H1 (cell line): ENCODE measurements around the gene SLIRP. TPM values are rescaled to one million over a fixed set of nuclear protein-coding genes. Genes with fewer than 3 reads are reported as not detected.

Experiments used
- CTCF ChIA-PET: fragments of 300-600 bp; sonication (Branson Sonifier 250); formaldehyde crosslinking; loops from one replicate; lab custom pipeline; 2021; ENCODE audit not compliant: partially characterized antibody; lab: Charles Lee
- POLR2A ChIA-PET: fragments of 300-600 bp; sonication (Branson Sonifier 250); formaldehyde crosslinking; loops from one replicate; lab custom pipeline; 2021; ENCODE audit warnings: inconsistent platforms; ENCODE audit not compliant: partially characterized antibody; lab: Charles Lee
- DNase-seq, 2 experiments: peaks; one replicate each; pipeline versions ENCODE4 v3.0.0 to v3.0.0-alpha.2; 2010 to 2022; ENCODE audit warnings: low spot score in 2 of 2, low read depth in 1 of 2, mixed read lengths in 1 of 2
- FAIRE-seq: peaks from 2 replicates; lab custom pipeline; 2011; peaks lifted over from hg19 to GRCh38; lab: Jason Lieb, UNC
- H2AFZ ChIP-seq: 2 replicates; pipeline ENCODE4 v1.8.1; 2012; ENCODE audit warnings: low read length, inconsistent platforms
- H2AK5ac ChIP-seq: 2 replicates; pipeline ENCODE4 v1.6.1; 2013; ENCODE audit warnings: low read depth, low read length
- H2BK120ac ChIP-seq: replicated peaks from 2 replicates; pipeline ENCODE3; 2013; ENCODE audit warnings: low read depth, low read length, inconsistent platforms
- H2BK12ac ChIP-seq: 2 replicates; pipeline ENCODE4 v1.6.1; 2013; ENCODE audit warnings: low read depth, low read length
- H2BK15ac ChIP-seq: 2 replicates; pipeline ENCODE4 v1.6.1; 2013; ENCODE audit warnings: low read length
- H2BK20ac ChIP-seq: 2 replicates; pipeline ENCODE4 v1.6.1; 2013; ENCODE audit warnings: low read length
- H2BK5ac ChIP-seq: 2 replicates; pipeline ENCODE4 v1.6.1; 2013; ENCODE audit warnings: low read depth, low read length
- H3K14ac ChIP-seq: 2 replicates; pipeline ENCODE4 v1.6.1; 2013; ENCODE audit warnings: inconsistent platforms; ENCODE audit not compliant: insufficient read length
- H3K18ac ChIP-seq: 2 replicates; pipeline ENCODE4 v1.6.1; 2013; ENCODE audit warnings: low read length; ENCODE audit errors: extremely low read depth
- H3K23ac ChIP-seq: 2 replicates; pipeline ENCODE4 v1.6.1; 2013; ENCODE audit warnings: inconsistent platforms; ENCODE audit not compliant: insufficient read length
- H3K23me2 ChIP-seq: 2 replicates; pipeline ENCODE4 v1.6.1; 2013; ENCODE audit warnings: low read depth, low read length
- H3K27ac ChIP-seq: 2 replicates; pipeline ENCODE4 v1.6.1; 2011; ENCODE audit warnings: low read depth, low read length, inconsistent platforms
- H3K27me3 ChIP-seq, 4 experiments: replicated peaks in 1 of 4; 1 replicate in 1 of 4; 2 replicates in 3 of 4; pipeline versions ENCODE4 v1.6.1 to v1.8.1; 2011 to 2013; ENCODE audit warnings: low read length in 3 of 4, mild to moderate bottlenecking in 3 of 4, inconsistent platforms in 2 of 4, mixed read lengths in 2 of 4, moderate library complexity in 1 of 4; ENCODE audit not compliant: control insufficient read depth in 3 of 4, insufficient read depth in 3 of 4; ENCODE audit errors: extremely low read depth in 1 of 4
- H3K36me3 ChIP-seq, 4 experiments: 2 replicates each; pipeline versions ENCODE4 v1.6.1 to v1.8.1; 2011 to 2013; ENCODE audit warnings: mild to moderate bottlenecking in 4 of 4, low read length in 3 of 4, moderate library complexity in 2 of 4, control low read depth in 1 of 4, inconsistent platforms in 1 of 4; ENCODE audit not compliant: insufficient read depth in 4 of 4, control insufficient read depth in 2 of 4
- H3K4ac ChIP-seq: replicated peaks from 2 replicates; pipeline ENCODE3; 2013; ENCODE audit warnings: low read length, low read depth, mixed read lengths, inconsistent platforms; ENCODE audit not compliant: insufficient read length
- H3K4me1 ChIP-seq, 4 experiments: replicated peaks in 1 of 4; 1 replicate in 1 of 4; 2 replicates in 3 of 4; pipeline versions ENCODE4 v1.6.1 to v1.8.1; 2011 to 2013; ENCODE audit warnings: low read length in 3 of 4, inconsistent platforms in 2 of 4, mixed read lengths in 1 of 4; ENCODE audit not compliant: insufficient read depth in 4 of 4, control insufficient read depth in 3 of 4
- H3K4me2 ChIP-seq, 2 experiments: 2 replicates each; pipeline versions ENCODE4 v1.6.1 to v1.8.1; 2011 to 2013; ENCODE audit warnings: low read depth in 2 of 2, low read length in 2 of 2, control low read depth in 1 of 2, inconsistent platforms in 1 of 2, mild to moderate bottlenecking in 1 of 2; ENCODE audit not compliant: insufficient read depth in 1 of 2
- H3K4me3 ChIP-seq, 4 experiments: fragments of 200-600, 300-600 bp in 1 of 4; sonication (generic), shearing (Covaris generic), sonication (Bioruptor Twin) in 1 of 4; 2 replicates each; pipeline versions ENCODE4 v1.5.1 to v1.8.1; 2011 to 2016; ENCODE audit warnings: low read length in 4 of 4, low read depth in 3 of 4, control low read depth in 2 of 4, inconsistent platforms in 2 of 4, mild to moderate bottlenecking in 2 of 4, mixed read lengths in 1 of 4, moderate library complexity in 1 of 4; ENCODE audit not compliant: insufficient read depth in 2 of 4; ENCODE audit errors: extremely low read depth in 1 of 4
- H3K56ac ChIP-seq: replicated peaks from 2 replicates; pipeline ENCODE3; 2013; ENCODE audit warnings: low read depth, mild to moderate bottlenecking, mixed read lengths, low read length, inconsistent platforms; ENCODE audit not compliant: insufficient read length
- H3K79me1 ChIP-seq: 2 replicates; pipeline ENCODE4 v1.6.1; 2013; ENCODE audit warnings: low read depth, low read length, control low read depth
- H3K79me2 ChIP-seq, 2 experiments: 2 replicates each; pipeline versions ENCODE4 v1.6.1 to v1.8.1; 2012 to 2013; ENCODE audit warnings: low read length in 2 of 2, mild to moderate bottlenecking in 2 of 2, inconsistent platforms in 1 of 2; ENCODE audit not compliant: insufficient read depth in 2 of 2, control insufficient read depth in 1 of 2
- H3K9ac ChIP-seq, 4 experiments: replicated peaks in 1 of 4; 1 replicate in 1 of 4; 2 replicates in 3 of 4; pipeline versions ENCODE4 v1.6.1 to v1.8.1; 2011 to 2013; ENCODE audit warnings: low read depth in 3 of 4, low read length in 3 of 4, control low read depth in 2 of 4, mild to moderate bottlenecking in 2 of 4, moderate library complexity in 2 of 4, inconsistent platforms in 1 of 4; ENCODE audit errors: extremely low read depth in 1 of 4
- H3K9me3 ChIP-seq, 2 experiments: 2 replicates each; pipeline versions ENCODE4 v1.6.1 to v1.8.1; 2012 to 2013; ENCODE audit warnings: mild to moderate bottlenecking in 2 of 2, moderate library complexity in 2 of 2, control low read depth in 1 of 2, inconsistent platforms in 1 of 2, low read depth in 1 of 2, low read length in 1 of 2, mixed read lengths in 1 of 2; ENCODE audit not compliant: insufficient read depth in 2 of 2
- H4K20me1 ChIP-seq, 2 experiments: replicated peaks in 1 of 2; 2 replicates each; pipeline versions ENCODE3 to v1.8.1; 2011 to 2013; ENCODE audit warnings: inconsistent platforms in 2 of 2, low read length in 2 of 2, mild to moderate bottlenecking in 1 of 2; ENCODE audit not compliant: insufficient read depth in 2 of 2, control insufficient read depth in 1 of 2
- H4K5ac ChIP-seq: 2 replicates; pipeline ENCODE4 v1.6.1; 2013; ENCODE audit warnings: low read length, low read depth, mixed read lengths, inconsistent platforms; ENCODE audit not compliant: insufficient read length
- H4K8ac ChIP-seq: 2 replicates; pipeline ENCODE4 v1.8.0; 2013; ENCODE audit warnings: mild to moderate bottlenecking, moderate library complexity, low read length, inconsistent platforms; ENCODE audit not compliant: insufficient read depth; ENCODE audit errors: extremely low read depth
- H4K91ac ChIP-seq: replicated peaks from 2 replicates; pipeline ENCODE3; 2013; ENCODE audit warnings: low read length, mixed read lengths, inconsistent platforms; ENCODE audit not compliant: insufficient read length
- ASH2L ChIP-seq: fragments of 200-600, 300-600 bp; sonication (generic); IDR thresholded peaks from one replicate; pipeline ENCODE4 v1.7.1; 2017; ENCODE audit warnings: low read length
- BRCA1 ChIP-seq: IDR thresholded peaks from 2 replicates; pipeline ENCODE4 v1.6.1; 2012; ENCODE audit warnings: low read depth, low read length, improper control_type of control experiment
- CTBP2 ChIP-seq: IDR thresholded peaks from 2 replicates; pipeline ENCODE4 v1.7.0; 2011; ENCODE audit warnings: borderline replicate concordance, mild to moderate bottlenecking, moderate library complexity, mixed read lengths, low read length; ENCODE audit not compliant: insufficient read depth, insufficient read length
- KDM5A ChIP-seq: fragments of 200-600 bp; IDR thresholded peaks from 2 replicates; pipeline ENCODE4 v1.7.1; 2012; ENCODE audit warnings: mild to moderate bottlenecking, low read length, inconsistent platforms, mixed read lengths
- POLR2A ChIP-seq, 2 experiments: IDR thresholded peaks; 1 replicate in 1 of 2; 2 replicates in 1 of 2; pipeline ENCODE4 v1.6.1; 2011; ENCODE audit warnings: low read depth in 2 of 2, low read length in 2 of 2, mild to moderate bottlenecking in 2 of 2; ENCODE audit errors: control extremely low read depth in 1 of 2
- RAD21 ChIP-seq, 2 experiments: IDR thresholded peaks in 1 of 2; conservative IDR thresholded peaks in 1 of 2; 2 replicates each; pipeline ENCODE4 v1.6.1; 2011; ENCODE audit warnings: low read depth in 2 of 2, low read length in 2 of 2, improper control_type of control experiment in 1 of 2, inconsistent platforms in 1 of 2, mild to moderate bottlenecking in 1 of 2, moderate library complexity in 1 of 2
- RXRA ChIP-seq: IDR thresholded peaks from 2 replicates; pipeline ENCODE4 v1.6.1; 2011; ENCODE audit warnings: low read depth, mild to moderate bottlenecking, low read length, moderate library complexity; ENCODE audit not compliant: insufficient read depth
- WGBS, 2 experiments: shearing (Covaris generic) in 1 of 2; methylation state at CpG; one replicate each; pipeline versions ENCODE4 v1.1.6 to v1.1.7; 2013 to 2015; ENCODE audit warnings: low lambda C conversion rate in 2 of 2, mixed read lengths in 2 of 2, inconsistent platforms in 1 of 2, low coverage in 1 of 2, missing lambda C conversion rate in 1 of 2; ENCODE audit not compliant: insufficient replicate concordance in 2 of 2, insufficient coverage in 1 of 2, insufficient read length in 1 of 2; ENCODE audit errors: extremely low coverage in 1 of 2, missing lambda C conversion rate in 1 of 2; 5-methylcytosine and 5-hydroxymethylcytosine counted together
- polyA plus RNA-seq, 7 experiments: library from polyadenylated mRNA; depleted of rRNA in 3 of 7; stranded (reverse) in 5 of 7; unstranded in 2 of 7; fragments of >200 nt in 5 of 7; fragments of 200-250 nt in 2 of 7; gene quantifications; 1 replicate in 5 of 7; 2 replicates in 1 of 7; 4 replicates in 1 of 7; pipeline versions ENCODE4 v1.2.1 to v1.2.3, GENCODE V29; 2011 to 2013; ENCODE audit warnings: missing spikeins in 2 of 7, mixed read lengths in 2 of 7
- total RNA-seq: library from RNA; stranded (reverse); fragmentation: NEBNext Ultra II Directional; extraction: Animal tissue kit (Norgen Biotek cat#: 25700); gene quantifications from 2 replicates; pipeline ENCODE4 v1.2.1, GENCODE V29; 2021

The SLIRP gene
- total and polyA plus RNA-seq, 2 of the 8 experiments (the other 6 are each of a cell fraction or from before 2014, with no cell fraction given), result 374 to 383 TPM

DNA sequence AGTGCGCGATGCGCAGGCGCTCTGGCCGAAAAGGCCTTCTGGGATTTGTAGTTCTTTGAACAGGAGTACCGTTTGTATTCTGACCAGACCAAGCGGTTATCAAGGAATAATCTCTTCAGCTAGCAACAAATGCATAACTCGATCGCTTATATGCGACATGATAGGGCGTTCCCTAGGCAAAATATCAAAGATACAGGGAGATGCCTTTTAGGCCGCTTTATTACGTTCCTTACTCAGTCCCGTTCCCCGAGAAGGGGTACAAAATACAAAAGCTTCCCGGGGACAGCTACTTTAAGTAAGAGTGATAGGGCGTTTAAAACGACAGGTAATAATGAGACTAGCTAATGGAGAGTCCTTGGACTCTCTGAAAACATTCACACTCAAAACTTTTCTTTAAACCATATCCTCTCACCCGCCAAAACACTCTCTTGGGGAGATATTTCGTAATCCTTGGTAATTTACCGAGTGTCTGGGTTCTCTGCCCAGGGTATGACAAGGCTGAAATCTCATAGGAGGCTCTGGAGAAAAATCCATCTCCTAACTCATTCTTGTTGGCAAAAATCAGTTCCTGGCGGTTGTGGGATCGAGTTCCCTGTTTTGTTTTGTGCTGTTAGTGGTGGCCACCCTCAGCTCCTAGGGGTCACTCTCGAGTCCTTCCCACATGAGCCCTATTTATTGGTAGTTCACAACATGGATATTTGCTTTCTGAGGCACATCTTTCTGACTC lies 53.5 kb downstream of the SLIRP start:
- no peak overlapping the region for H3K14ac ChIP-seq
- no peaks in the 10 kb centered on the region for H3K9me3 ChIP-seq
- peaks cover 1 to 13% (median 7%) of the 10 kb centered on the region in 4 experiments; a peak in 4 of 7 replicates for H3K4me1 ChIP-seq
- CTCF ChIA-PET, result interaction anchor here (0.7 to 5.0 kb wide), 23 partner anchors 9 to 260 kb away, joined by 3 to 27 read pairs (median 4); partner anchors contain the start of gene ADCK1
- no peak overlapping the region for H4K91ac ChIP-seq
- peak overlapping the region; percentile 86 to 93 for H3K4me2 ChIP-seq
- no peak overlapping the region for H4K5ac ChIP-seq
- peak overlapping the region; percentile 51; the same call in 1 of the 2 replicates for H3K18ac ChIP-seq
- no peak for FAIRE-seq
- POLR2A ChIA-PET, result interaction anchor here (0.6 to 2.2 kb wide), 10 partner anchors 14 to 71 kb away, joined by 3 to 7 read pairs (median 4); partner anchors contain the start of genes ADCK1 and SLIRP
- H3K23ac ChIP-seq, result no peak overlapping the region
- H4K20me1 ChIP-seq, result peaks cover 0 to 9% of the 10 kb centered on the region in 2 experiments
- peaks cover 0 to 5% (median 0%) of the 10 kb centered on the region in 4 experiments; a peak in 2 of 8 replicates for H3K36me3 ChIP-seq
- peaks cover 7% of the 10 kb centered on the region for H3K23me2 ChIP-seq
- H3K56ac ChIP-seq, result no peak overlapping the region
- H4K8ac ChIP-seq, result no peak overlapping the region
- peak overlapping the region; percentile 45 for H2BK5ac ChIP-seq
- no peaks in the 10 kb centered on the region for H3K27me3 ChIP-seq
- no peak overlapping the region for H2BK120ac ChIP-seq
- peak overlapping the region; percentile 99 for H2AFZ ChIP-seq
- DNase-seq, result no peak
- no peak overlapping the region for H3K4ac ChIP-seq
- 0 out of 2 replicates have a peak overlapping the region, but pooled peaks have one; percentile 97 for H2BK15ac ChIP-seq
- H2BK20ac ChIP-seq, result no peak overlapping the region
- H3K79me1 ChIP-seq, result peaks cover 4% of the 10 kb centered on the region; the same call in 1 of the 2 replicates
- no peak overlapping the region; the same call in 1 of the 2 replicates for H2BK12ac ChIP-seq
- H3K27ac ChIP-seq, result no peak overlapping the region
- peak overlapping the region; percentile 87 to 100 (median 100) for H3K4me3 ChIP-seq
- no peak overlapping the region for H2AK5ac ChIP-seq
- WGBS, 2 experiments, result 5% methylated on average over 24 of the region's 24 CpGs; no CpG with 5 or more reads in 1 of the 2 experiments
- H3K9ac ChIP-seq, result peak overlapping the region in 2 of 4 experiments; percentile 9 to 87; a peak in 4 of 7 replicates
- H3K79me2 ChIP-seq, result peaks cover 10 to 41% of the 10 kb centered on the region in 2 experiments
- TF ChIP-seq RAD21 (IDR thresholded peaks at IDR 0.05 in 1 of 2, conservative IDR thresholded peaks at IDR 0.05 in 1 of 2; ENCODE audit: low read depth in 2 of 2, low read length in 2 of 2) (peak; percentile 39 to 47), RXRA (no peak), ASH2L (no peak), BRCA1 (no peak), KDM5A (no peak), CTBP2 (no peak), POLR2A (IDR thresholded peaks at IDR 0.05; ENCODE audit: control extremely low read depth in 1 of 2, low read depth in 2 of 2, low read length in 2 of 2) (no peak)
